B cell (primary cell): ENCODE measurements around the gene IFIT5. TPM values are rescaled to one million over a fixed set of nuclear protein-coding genes. Genes with fewer than 3 reads are reported as not detected.

Source experiments
- ATAC-seq: fragments of 200-7000 bp; cut with Tn5 transposase; one replicate; pipeline ENCODE4 v1.10.0; 2021; ENCODE audit warnings: low read depth, mild to moderate bottlenecking, moderate number of reproducible peaks, moderate library complexity
- CTCF ChIA-PET: fragments of 350-600 bp; sonication (Branson Sonifier 250); formaldehyde crosslinking; loops from one replicate; lab custom pipeline; 2021; ENCODE audit warnings: antibody characterized with exemption, inconsistent platforms; lab: Charles Lee
- POLR2A ChIA-PET: fragments of 350-600 bp; sonication (Branson Sonifier 250); formaldehyde crosslinking; loops from one replicate; lab custom pipeline; 2021; ENCODE audit warnings: antibody characterized with exemption; lab: Charles Lee
- DNase-seq: peaks from one replicate; pipeline ENCODE4 v3.0.0; 2013
- H2AFZ ChIP-seq: 2 replicates; pipeline ENCODE4 v1.6.1; 2012; ENCODE audit warnings: mild to moderate bottlenecking, low read depth, low read length; ENCODE audit not compliant: insufficient read depth, poor library complexity, severe bottlenecking
- H3K27ac ChIP-seq, 2 donors: 1 replicate in 1 of 2; 2 replicates in 1 of 2; pipeline ENCODE4 v1.5.1; 2012 to 2013; ENCODE audit warnings: low read length in 2 of 2, mild to moderate bottlenecking in 2 of 2, moderate library complexity in 1 of 2
- H3K27me3 ChIP-seq, 4 experiments: fragments of 200-600 bp in 1 of 4; sonication (generic) in 1 of 4; replicated peaks in 1 of 4; 1 replicate in 2 of 4; 2 replicates in 2 of 4; pipeline versions ENCODE4 v1.6.1 to v1.7.0; 2013 to 2016; ENCODE audit warnings: low read length in 3 of 4, mild to moderate bottlenecking in 2 of 4, mixed read lengths in 1 of 4, moderate library complexity in 1 of 4; ENCODE audit not compliant: insufficient read depth in 4 of 4, control insufficient read depth in 3 of 4; ENCODE audit errors: control extremely low read depth in 1 of 4
- H3K36me3 ChIP-seq, 2 experiments: replicated peaks in 1 of 2; 1 replicate in 1 of 2; 2 replicates in 1 of 2; pipeline versions ENCODE4 v1.6.1 to v1.7.1; 2013; ENCODE audit warnings: low read length in 1 of 2; ENCODE audit not compliant: insufficient read depth in 2 of 2, control insufficient read depth in 1 of 2; ENCODE audit errors: control extremely low read depth in 1 of 2, extremely low read depth in 1 of 2
- H3K4me1 ChIP-seq, 2 donors: fragments of 200-600 bp in 1 of 2; sonication (generic) in 1 of 2; 1 replicate in 1 of 2; 2 replicates in 1 of 2; pipeline versions ENCODE4 v1.5.1 to v1.6.1; 2013 to 2017; ENCODE audit warnings: low read length in 2 of 2; ENCODE audit not compliant: control insufficient read depth in 2 of 2, insufficient read depth in 2 of 2
- H3K4me2 ChIP-seq: replicated peaks from 2 replicates; pipeline ENCODE3; 2012; ENCODE audit warnings: mild to moderate bottlenecking, low read depth, low read length; ENCODE audit not compliant: poor library complexity, severe bottlenecking
- H3K4me3 ChIP-seq, 5 experiments: fragments of 200-600 bp in 1 of 5; sonication (generic) in 1 of 5; 1 replicate in 3 of 5; 2 replicates in 2 of 5; pipeline versions ENCODE4 v1.5.1 to v1.7.0; 2011 to 2016; ENCODE audit warnings: low read length in 4 of 5, mild to moderate bottlenecking in 4 of 5, low read depth in 2 of 5, control low read depth in 1 of 5, moderate library complexity in 1 of 5; ENCODE audit not compliant: insufficient read depth in 1 of 5; ENCODE audit errors: control extremely low read depth in 1 of 5, extremely low read depth in 1 of 5
- H3K79me2 ChIP-seq: fragments of 200-600 bp; sonication (generic); one replicate; pipeline ENCODE4 v1.6.0; 2016; ENCODE audit warnings: low read length; ENCODE audit not compliant: control insufficient read depth, insufficient read depth
- H3K9ac ChIP-seq: fragments of 200-600 bp; sonication (generic); 2 replicates; pipeline ENCODE4 v1.6.1; 2017; ENCODE audit warnings: mild to moderate bottlenecking, low read length, moderate library complexity
- H3K9me3 ChIP-seq, 3 donors: one replicate each; pipeline versions ENCODE4 v1.6.1 to v1.7.1; 2013; ENCODE audit warnings: low read length in 2 of 3; ENCODE audit not compliant: control insufficient read depth in 2 of 3, insufficient read depth in 1 of 3; ENCODE audit errors: control extremely low read depth in 1 of 3
- H4K20me1 ChIP-seq: 2 replicates; pipeline ENCODE4 v1.6.0; 2012; ENCODE audit warnings: mild to moderate bottlenecking, low read length; ENCODE audit not compliant: insufficient read depth, control insufficient read depth, poor library complexity, severe bottlenecking
- H3K27ac Mint-ChIP-seq: one replicate; pipeline ENCODE4 v1.8.0; 2021; ENCODE audit warnings: mixed read lengths
- H3K27me3 Mint-ChIP-seq: one replicate; pipeline ENCODE4 v1.8.0; 2021; ENCODE audit warnings: mixed read lengths
- H3K4me1 Mint-ChIP-seq: one replicate; pipeline ENCODE4 v1.8.0; 2021; ENCODE audit warnings: mixed read lengths
- H3K4me3 Mint-ChIP-seq: one replicate; pipeline ENCODE4 v1.8.0; 2021; ENCODE audit warnings: mixed read lengths
- H3K9me3 Mint-ChIP-seq: one replicate; pipeline ENCODE4 v1.8.0; 2022; ENCODE audit warnings: mixed read lengths; ENCODE audit not compliant: insufficient read depth
- CTCF ChIP-seq: fragments of 200-600 bp; IDR thresholded peaks from one replicate; pipeline ENCODE4 v1.8.0; 2022; ENCODE audit warnings: antibody characterized with exemption, mild to moderate bottlenecking
- EZH2 ChIP-seq: IDR thresholded peaks from 2 replicates; pipeline ENCODE4 v1.6.1; 2012; ENCODE audit warnings: borderline replicate concordance, low read depth, mild to moderate bottlenecking, moderate library complexity, low read length; ENCODE audit not compliant: insufficient read depth, poor library complexity, severe bottlenecking
- WGBS: methylation state at CpG from one replicate; pipeline ENCODE4 v1.1.5; 2013; ENCODE audit warnings: missing lambda C conversion rate; ENCODE audit not compliant: insufficient coverage; 5-methylcytosine and 5-hydroxymethylcytosine counted together
- intact Hi-C: fragments of 100-400 bp; cut with micrococcal nuclease; formaldehyde crosslinking; loops from one replicate; pipeline ENCODE4 v1.10.0; 2022
- polyA plus RNA-seq: library from polyadenylated mRNA; depleted of rRNA; stranded (reverse); fragments of >200 nt; gene quantifications from 2 replicates; pipeline ENCODE4 v1.2.3, GENCODE V29; 2012
- total RNA-seq, 2 donors: library from RNA; stranded (reverse); fragments of 120-200 nt in 1 of 2; gene quantifications; 1 replicate in 1 of 2; 2 replicates in 1 of 2; pipeline versions ENCODE4 v1.2.3 to v1.2.4, GENCODE V29; 2013 to 2022

The IFIT5 gene
- total and polyA plus RNA-seq, 2 donors (not counting 1 experiment from before 2014, with no cell fraction given) = 7.0 to 23.2 TPM

GRCh38 chr10:89414879-89415821, 782 bp downstream of the IFIT5 start:
- ATAC-seq = peak; percentile 53
- no peaks in the 10 kb centered on the region for H3K27me3 ChIP-seq
- H3K27me3 Mint-ChIP-seq = no peaks in the 10 kb centered on the region
- H3K9me3 ChIP-seq = peaks cover 0 to 9% (median 0%) of the 10 kb centered on the region in 3 donors
- peaks cover 60% of the 10 kb centered on the region for H3K79me2 ChIP-seq
- intact Hi-C loops = loop anchor here (1.0 to 10.0 kb wide), 10 partner anchors 23 to 2000 kb away; partner anchors contain the start of genes ATAD1, HECTD2, IFIT1 and KIF20B
- H3K27ac Mint-ChIP-seq = peak overlapping the region; percentile 95
- H4K20me1 ChIP-seq = peaks cover 24% of the 10 kb centered on the region
- under 1% methylated on average over 60 of the region's 66 CpGs for WGBS
- peak overlapping the region; percentile 92 for H2AFZ ChIP-seq
- peak overlapping the region; percentile 71 to 98 (median 90) for H3K4me3 ChIP-seq
- CTCF ChIA-PET = interaction anchor here (1.2 to 2.2 kb wide), 4 partner anchors 23 to 113 kb away, joined by 5 to 10 read pairs (median 8); partner anchors contain the start of genes IFIT1 and IFIT2
- no peaks in the 10 kb centered on the region for H3K9me3 Mint-ChIP-seq
- TF ChIP-seq EZH2 (no peak), CTCF (no peak)
- H3K9ac ChIP-seq = peak overlapping the region; percentile 91
- H3K4me1 Mint-ChIP-seq = peaks cover 49% of the 10 kb centered on the region
- peaks cover 0 to 18% of the 10 kb centered on the region in 2 experiments for H3K36me3 ChIP-seq
- H3K4me2 ChIP-seq = peak overlapping the region; percentile 78
- peaks cover 29 to 42% of the 10 kb centered on the region in 2 donors for H3K4me1 ChIP-seq
- peak; percentile 80 for DNase-seq
- peak overlapping the region; percentile 91 to 93 for H3K27ac ChIP-seq
- POLR2A ChIA-PET = interaction anchor here (1.1 to 2.0 kb wide), 2 partner anchors 111 to 163 kb away, joined by 4 to 11 read pairs; partner anchors contain the start of gene LIPA
- peak overlapping the region; percentile 92 for H3K4me3 Mint-ChIP-seq
